ENCODE results near the gene LAMP1.
"Not testable (repeated sequence)": the region's sequence is repeated elsewhere in the genome, so short reads cannot be mapped to it uniquely, and the experiment has no call there.

- TF ChIP-seq, protein P1, sequence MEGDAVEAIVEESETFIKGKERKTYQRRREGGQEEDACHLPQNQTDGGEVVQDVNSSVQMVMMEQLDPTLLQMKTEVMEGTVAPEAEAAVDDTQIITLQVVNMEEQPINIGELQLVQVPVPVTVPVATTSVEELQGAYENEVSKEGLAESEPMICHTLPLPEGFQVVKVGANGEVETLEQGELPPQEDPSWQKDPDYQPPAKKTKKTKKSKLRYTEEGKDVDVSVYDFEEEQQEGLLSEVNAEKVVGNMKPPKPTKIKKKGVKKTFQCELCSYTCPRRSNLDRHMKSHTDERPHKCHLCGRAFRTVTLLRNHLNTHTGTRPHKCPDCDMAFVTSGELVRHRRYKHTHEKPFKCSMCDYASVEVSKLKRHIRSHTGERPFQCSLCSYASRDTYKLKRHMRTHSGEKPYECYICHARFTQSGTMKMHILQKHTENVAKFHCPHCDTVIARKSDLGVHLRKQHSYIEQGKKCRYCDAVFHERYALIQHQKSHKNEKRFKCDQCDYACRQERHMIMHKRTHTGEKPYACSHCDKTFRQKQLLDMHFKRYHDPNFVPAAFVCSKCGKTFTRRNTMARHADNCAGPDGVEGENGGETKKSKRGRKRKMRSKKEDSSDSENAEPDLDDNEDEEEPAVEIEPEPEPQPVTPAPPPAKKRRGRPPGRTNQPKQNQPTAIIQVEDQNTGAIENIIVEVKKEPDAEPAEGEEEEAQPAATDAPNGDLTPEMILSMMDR (IDR thresholded peaks at IDR 0.05) = not testable (repeated sequence)
- TF ChIP-seq POLR2A (IDR thresholded peaks at IDR 0.05) = not testable (repeated sequence)
Measured at GRCh38 chr13:113257908-113258307, 39.1 kb upstream of the LAMP1 start.
